HG02571 (cell line): ENCODE results near the gene ZNF236.
A peak's percentile ranks its signal among the peaks of the same experiment; 100 is the strongest.
"Not testable (repeated sequence)": the region's sequence is repeated elsewhere in the genome, so short reads cannot be mapped to it uniquely, and the experiment has no call there.

Experiments
- ATAC-seq: cut with Tn5 transposase; IDR thresholded peaks from one replicate; pipeline ENCODE4 v1.9.1; 2021; ENCODE audit warnings: mild to moderate bottlenecking, moderate library complexity; ENCODE audit not compliant: unreplicated experiment

The ZNF236 gene

GRCh38 chr18:76822506-76823160 is at the start of gene ZNF236:
TSS of gene ZNF236 (plus strand) at chr18:76822557. CDS start at chr18:76822608, 51 bp downstream.
- peak; percentile 46 for ATAC-seq

GRCh38 chr18:76772665-76773064 is 49.7 kb upstream of the ZNF236 start:
- ATAC-seq = no peak

GRCh38 chr18:76777036-76777435 is 45.3 kb upstream of the ZNF236 start:
- not testable (repeated sequence) for ATAC-seq

DNA sequence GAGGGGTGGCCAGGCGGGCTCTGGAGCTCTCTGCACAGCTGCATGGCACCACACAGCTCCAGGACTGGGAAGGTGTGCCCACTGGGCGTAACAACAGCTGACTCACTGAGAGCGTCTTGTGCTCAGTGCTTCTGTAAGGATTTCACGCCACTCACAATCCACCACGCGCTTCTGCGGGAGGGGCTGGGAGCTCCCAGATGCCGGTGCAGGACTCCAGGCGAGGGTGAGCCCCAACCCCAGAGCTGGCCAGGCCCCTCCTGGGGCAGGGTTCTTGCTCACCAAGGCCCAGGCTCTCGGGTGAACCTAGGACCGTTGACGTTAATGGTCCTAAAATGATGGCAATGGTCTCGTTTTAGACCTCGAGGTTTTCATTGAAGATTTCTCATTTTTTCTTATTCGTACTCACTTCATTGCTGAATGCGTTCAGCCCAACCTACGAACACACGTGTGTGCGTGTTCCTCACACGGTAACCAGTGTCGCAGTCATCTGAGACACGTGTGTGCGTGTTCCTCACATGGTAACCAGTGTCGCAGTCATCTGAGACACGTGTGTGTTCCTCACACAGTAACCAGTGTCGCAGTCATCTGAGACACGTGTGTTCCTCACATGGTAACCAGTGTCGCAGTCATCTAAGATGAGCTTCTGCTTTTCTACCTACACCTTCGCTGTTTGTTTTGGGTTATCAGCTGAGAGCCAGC is 38.4 kb upstream of the ZNF236 start:
- no peak for ATAC-seq

DNA sequence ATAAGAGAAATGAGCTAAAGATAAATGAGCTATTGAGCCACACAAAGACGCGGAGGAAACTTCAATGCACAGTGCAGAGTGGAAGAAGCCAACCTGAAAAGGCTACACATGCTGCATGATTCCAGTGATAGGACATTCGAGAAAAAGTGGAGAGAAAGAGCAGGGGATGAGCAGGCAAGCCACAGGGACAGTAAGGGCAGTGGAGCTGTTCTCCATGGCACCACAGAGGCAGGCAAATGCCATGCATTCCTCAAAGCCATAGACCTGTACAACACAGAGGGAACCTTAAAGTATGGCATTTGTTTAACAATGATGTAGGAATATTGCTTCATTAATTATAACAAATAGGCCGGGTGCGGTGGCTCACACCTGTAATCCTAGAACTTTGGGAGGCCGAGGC is 36.5 kb upstream of the ZNF236 start:
- no peak for ATAC-seq

GRCh38 chr18:76788571-76789317 is 33.6 kb upstream of the ZNF236 start:
- no peak for ATAC-seq

- ATAC-seq = no peak
Observed at GRCh38 chr18:76791106-76791505, 31.3 kb upstream of the ZNF236 start.

DNA sequence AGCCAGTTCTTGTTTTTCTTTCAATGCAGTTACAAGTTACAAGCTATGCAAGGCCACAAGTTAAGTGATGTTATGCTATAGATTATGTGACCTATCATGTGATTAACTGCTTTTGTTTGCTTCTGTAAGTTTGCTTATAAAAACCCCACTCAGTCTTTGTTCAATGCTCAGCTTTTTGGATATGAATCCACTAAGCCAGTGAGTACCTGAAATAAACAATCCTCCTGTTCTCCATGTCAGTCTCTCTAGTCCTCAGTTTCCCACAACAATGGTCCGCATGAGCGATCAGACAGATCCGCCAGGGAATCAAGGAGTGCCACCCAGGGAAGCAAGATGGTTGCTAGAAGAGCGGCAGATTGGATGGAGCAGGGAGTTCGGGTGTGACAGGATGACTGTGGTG is 30.7 kb upstream of the ZNF236 start:
- no peak for ATAC-seq

- ATAC-seq = no peak
Observed at GRCh38 chr18:76794326-76794725, 28.0 kb upstream of the ZNF236 start.

DNA sequence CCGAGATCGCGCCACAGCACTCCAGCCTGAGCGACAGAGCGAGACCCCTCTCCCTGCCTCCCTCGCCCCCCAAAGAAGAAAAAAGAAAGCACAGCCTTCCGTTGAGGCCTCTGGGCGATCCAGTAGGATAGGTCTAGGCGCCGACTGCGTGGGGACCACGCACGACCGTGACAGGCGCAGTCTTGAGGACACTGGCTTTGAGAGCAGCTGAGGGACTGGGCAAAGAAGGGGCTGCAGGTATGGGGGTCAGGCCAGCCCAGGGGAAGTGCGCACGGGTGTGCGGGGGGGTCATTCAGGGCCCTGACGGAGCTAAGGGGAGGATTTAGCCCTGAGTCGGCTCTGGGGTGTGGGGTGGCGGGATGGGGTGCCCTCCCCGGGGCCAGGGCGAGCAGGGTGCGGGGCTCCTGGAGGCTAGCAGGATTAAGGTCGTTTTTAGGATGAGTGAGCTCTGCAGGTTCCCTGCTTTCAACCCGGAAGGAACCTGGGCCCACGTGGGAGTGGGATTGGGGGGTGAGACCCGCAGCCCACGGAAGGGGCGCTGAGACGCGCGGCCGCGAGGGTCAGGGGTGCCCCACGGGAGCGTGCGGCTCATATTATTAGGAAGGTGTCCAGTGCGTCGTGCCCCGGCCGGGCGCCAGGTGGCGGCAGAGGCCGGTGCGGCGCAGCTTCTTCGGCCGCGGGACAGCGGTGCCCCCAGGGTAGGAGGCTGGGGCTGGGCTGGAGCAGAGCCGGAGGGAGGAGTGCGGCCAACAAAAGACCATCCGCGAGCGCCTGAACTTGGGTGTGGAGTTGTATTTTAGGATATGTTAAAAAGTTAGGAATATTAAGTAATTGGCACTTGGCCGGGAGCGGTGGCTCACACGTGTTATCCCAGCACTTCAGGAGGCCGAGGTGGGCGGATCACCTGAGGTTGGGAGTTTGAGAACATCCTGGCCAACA is 20.5 kb upstream of the ZNF236 start:
- ATAC-seq = peak; percentile 98

- ATAC-seq = no peak
Observed at GRCh38 chr18:76803413-76803812, 18.9 kb upstream of the ZNF236 start.

DNA sequence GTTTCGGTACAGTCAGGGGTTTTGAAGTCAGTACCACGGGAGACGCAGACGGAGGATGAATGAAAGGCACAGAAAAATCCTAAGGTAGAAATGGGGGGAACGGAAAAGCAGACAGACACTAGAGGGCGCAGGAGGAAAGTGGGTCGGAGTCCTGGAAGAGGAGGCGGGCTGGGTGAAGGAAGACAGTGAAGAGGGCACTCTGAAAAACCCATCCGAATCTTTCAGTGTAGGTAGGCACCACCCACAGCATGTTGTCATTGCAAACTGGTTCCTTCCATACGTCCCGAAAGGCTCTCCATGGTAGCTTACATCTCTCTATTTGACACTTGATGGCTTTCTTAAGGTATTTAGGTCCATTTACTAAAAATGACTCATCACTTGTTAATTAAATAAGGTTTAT is 18.5 kb upstream of the ZNF236 start:
- ATAC-seq = peak; percentile 66

DNA sequence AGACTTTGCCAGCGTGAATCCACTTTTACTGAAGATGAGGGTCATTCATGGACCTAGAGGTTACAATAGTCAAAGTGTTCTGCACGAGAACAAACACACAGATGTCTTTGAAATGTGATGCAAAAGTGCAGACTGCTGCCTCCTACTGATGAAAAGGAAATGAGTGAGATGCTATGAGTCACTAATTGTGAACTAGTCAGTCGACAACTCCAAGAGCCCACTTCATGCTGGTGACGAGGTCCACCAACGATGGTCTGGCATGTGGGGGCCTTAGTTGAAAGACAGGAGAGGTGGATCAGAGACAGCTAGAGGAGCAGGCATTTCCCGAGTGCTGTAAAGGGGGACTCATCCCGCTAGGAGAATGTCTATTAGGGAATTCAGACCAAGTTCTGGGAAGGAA is 17.1 kb upstream of the ZNF236 start:
- no peak for ATAC-seq

DNA sequence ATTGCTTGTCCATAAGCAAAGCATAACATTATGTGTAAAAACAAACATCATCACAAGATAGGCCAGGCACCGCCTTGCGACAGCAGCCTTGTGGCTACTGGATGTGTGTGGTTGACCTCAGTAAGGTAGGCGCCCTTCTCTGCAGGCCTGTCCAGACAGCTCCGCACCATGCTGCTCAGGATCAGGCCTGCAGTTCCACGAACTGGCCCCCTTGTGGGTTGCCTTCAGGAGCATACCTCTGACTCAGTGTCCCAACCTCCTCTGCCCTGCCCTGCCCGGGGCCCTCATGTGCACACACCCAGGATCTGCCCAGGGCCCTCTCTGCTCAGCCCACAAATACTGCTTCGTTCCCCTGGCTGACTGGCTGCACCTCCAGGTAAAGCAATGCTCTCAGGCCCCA is 16.1 kb upstream of the ZNF236 start:
- ATAC-seq = no peak

DNA sequence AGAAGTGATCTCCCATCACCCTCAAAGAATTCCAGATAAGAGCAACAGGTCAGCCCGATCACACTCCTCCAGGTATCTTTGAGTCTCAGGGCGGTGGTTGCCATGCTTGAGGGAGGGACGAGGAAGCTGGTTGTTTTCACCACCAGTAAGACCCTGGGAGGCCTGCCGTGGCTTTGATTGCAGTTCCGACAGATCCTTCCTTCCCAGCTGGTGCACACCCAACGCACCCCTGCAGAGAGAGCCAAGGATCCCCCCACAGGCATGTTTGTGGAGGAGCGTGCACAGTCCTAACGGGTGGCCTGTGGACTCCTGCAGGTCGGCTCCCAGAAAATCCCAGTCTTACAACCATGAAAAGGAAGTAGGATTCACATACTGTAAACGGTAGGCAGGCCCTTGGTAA is 13.8 kb upstream of the ZNF236 start:
- no peak for ATAC-seq

GRCh38 chr18:76811530-76811929 is 10.8 kb upstream of the ZNF236 start:
- not testable (repeated sequence) for ATAC-seq

GRCh38 chr18:76814256-76814655 is 8.1 kb upstream of the ZNF236 start:
- ATAC-seq = no peak

GRCh38 chr18:76816127-76816526 is 6.2 kb upstream of the ZNF236 start:
- no peak for ATAC-seq

DNA sequence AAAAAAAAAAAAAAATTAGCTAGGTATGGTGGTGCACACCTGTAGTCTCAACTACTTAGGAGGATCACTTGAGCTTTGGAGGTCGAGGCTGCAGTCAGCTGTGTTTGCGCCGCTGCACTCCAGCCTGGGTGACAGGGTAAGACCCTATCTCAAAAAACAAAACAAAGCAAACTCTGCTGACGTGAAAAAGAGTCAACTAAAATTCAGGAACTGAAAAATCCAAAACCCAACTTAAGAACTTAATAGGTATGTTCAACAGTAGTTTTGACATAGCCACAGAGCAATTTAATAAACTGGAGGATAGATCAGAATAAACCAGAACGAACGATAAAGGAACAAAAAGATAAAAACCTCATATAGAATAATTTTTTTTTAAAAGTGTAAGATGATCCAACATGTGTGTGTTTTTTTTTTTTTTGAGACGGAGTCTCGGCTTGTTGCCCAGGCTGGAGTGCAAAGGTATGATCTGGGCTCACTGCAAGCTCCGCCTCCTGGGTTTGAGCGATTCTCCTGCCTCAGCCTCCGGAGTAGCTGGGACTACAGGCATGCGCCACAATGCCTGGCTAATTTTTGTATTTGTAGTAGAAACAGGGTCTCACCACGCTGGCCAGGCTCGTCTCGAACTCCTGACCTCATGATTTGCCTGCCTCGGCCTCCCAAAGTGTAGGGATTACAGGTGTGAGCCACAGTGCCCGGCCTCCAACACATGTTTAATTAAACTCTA is 4.3 kb upstream of the ZNF236 start:
- no peak for ATAC-seq
